ENCODE measurements around the gene YY1. TPM values are rescaled to one million over a fixed set of nuclear protein-coding genes. Genes with fewer than 3 reads are reported as not detected.

The YY1 gene
- 102 and 105 TPM in 2 replicates for total RNA-seq

- Mint-ChIP-seq H3K9me3 (no peaks in the 10 kb centered on the region), H3K27ac (peak within 1 kb of the TSS; percentile 98), H3K36me3 (ENCODE audit: low read depth) (peaks cover 50% of the 10 kb centered on the region)
Measured at GRCh38 chr14:100238419-100239210, at the start of gene YY1. YY1 (plus strand) TSS chr14:100239144; CDS start chr14:100239245, 101 bp downstream.

GRCh38 chr14:100190126-100190525, 48.8 kb upstream of the YY1 start:
- Mint-ChIP-seq H3K4me1 (peaks cover 12% of the 10 kb centered on the region), H3K27ac (no peak overlapping the region), H3K4me3 (no peak overlapping the region), H3K27me3 (no peaks in the 10 kb centered on the region), H3K9me3 (no peaks in the 10 kb centered on the region), H3K36me3 (ENCODE audit: low read depth) (no peaks in the 10 kb centered on the region)
- intact Hi-C loops (cut with micrococcal nuclease): no loop called here
- no peak for DNase-seq

More at GRCh38 chr14:100238419-100239210, at the start of gene YY1:
- DNase-seq: peak; percentile 100
- Mint-ChIP-seq H3K27me3 (peaks cover 2% of the 10 kb centered on the region), H3K4me3 (peak within 1 kb of the TSS; percentile 95), H3K4me1 (peaks cover 57% of the 10 kb centered on the region)
- intact Hi-C loops (cut with micrococcal nuclease): loop anchor here (1.0 to 2.0 kb wide), 4 partner anchors 17 to 758 kb away; partner anchors contain the start of genes CCNK and SETD3

GRCh38 chr14:100191584-100192249, 47.2 kb upstream of the YY1 start:
- no peaks in the 10 kb centered on the region for H3K27me3 Mint-ChIP-seq
- H3K9me3 Mint-ChIP-seq: no peaks in the 10 kb centered on the region
- H3K4me3 Mint-ChIP-seq: no peak overlapping the region
- DNase-seq: no peak
- intact Hi-C loops (cut with micrococcal nuclease): loop anchor here (2.0 kb wide), 3 partner anchors 83 to 127 kb away; partner anchors contain the start of gene EVL
- peaks cover 9% of the 10 kb centered on the region for H3K4me1 Mint-ChIP-seq
- H3K27ac Mint-ChIP-seq: peak overlapping the region; percentile 93
- no peaks in the 10 kb centered on the region for H3K36me3 Mint-ChIP-seq (ENCODE audit: low read depth)

- Mint-ChIP-seq H3K27me3 (no peaks in the 10 kb centered on the region), H3K4me1 (peaks cover 9% of the 10 kb centered on the region), H3K36me3 (ENCODE audit: low read depth) (no peaks in the 10 kb centered on the region), H3K9me3 (no peaks in the 10 kb centered on the region), H3K4me3 (peak overlapping the region; percentile 74), H3K27ac (peak overlapping the region; percentile 93)
- intact Hi-C loops (cut with micrococcal nuclease): loop anchor here (2.0 kb wide), 3 partner anchors 83 to 127 kb away; partner anchors contain the start of gene EVL
- DNase-seq: no peak
Measured at GRCh38 chr14:100192250-100192671, 46.7 kb upstream of the YY1 start.

- H3K36me3 Mint-ChIP-seq (ENCODE audit: low read depth): no peaks in the 10 kb centered on the region
- peak; percentile 100 for DNase-seq
- intact Hi-C loops (cut with micrococcal nuclease): loop anchor here (1.0 to 2.0 kb wide), 7 partner anchors 21 to 221 kb away; partner anchors contain the start of gene EVL
- no peaks in the 10 kb centered on the region for H3K9me3 Mint-ChIP-seq
- no peaks in the 10 kb centered on the region for H3K27me3 Mint-ChIP-seq
- H3K4me3 Mint-ChIP-seq: peak overlapping the region; percentile 74
- peaks cover 9% of the 10 kb centered on the region for H3K4me1 Mint-ChIP-seq
- peak overlapping the region; percentile 93 for H3K27ac Mint-ChIP-seq
Measured at GRCh38 chr14:100192672-100193416, 46.1 kb upstream of the YY1 start.

DNA sequence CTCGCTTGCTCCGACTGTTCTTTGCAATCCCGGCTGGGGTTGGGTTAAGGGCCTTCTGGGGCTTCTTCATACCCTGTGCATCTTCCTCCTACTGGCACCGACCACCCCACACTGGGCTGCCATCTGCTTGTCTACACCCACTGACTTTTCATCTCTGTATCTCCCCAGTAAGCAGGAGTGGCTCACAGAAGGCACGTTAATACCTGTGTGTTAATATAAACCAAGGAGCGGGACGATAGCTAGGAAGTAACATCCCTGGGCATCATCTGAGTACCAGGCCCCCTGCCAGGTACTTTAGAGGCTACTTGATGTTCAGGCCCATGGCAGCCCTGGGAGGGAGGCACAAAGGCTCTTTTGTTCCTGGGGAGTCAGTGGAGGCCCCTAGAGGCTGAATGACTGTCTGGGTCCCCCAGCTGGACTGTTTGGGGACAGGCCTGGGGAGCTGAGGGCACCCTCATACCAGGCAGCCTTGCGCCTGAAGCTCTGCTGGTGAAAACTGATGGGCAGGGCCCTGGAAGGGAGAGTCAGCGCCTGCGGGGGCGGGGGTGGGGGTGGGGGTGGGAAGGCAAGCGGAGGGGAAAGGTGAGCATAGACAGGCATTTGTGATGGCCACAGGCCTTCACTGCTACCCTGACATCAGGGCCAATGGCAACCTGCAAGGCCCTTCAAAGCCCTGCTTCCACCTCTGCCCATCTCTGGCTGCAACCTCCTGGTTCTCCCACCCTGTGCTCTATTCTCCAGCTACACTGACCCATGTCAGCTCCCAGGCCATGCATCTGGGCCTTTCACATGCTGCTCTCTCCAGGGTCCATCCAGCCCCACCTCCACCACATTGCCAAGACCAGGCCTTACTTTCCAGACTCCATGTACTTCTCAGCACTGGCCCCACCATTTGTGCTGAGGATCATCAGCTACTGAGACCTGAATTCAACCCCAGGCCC, 45.3 kb upstream of the YY1 start:
- intact Hi-C loops (cut with micrococcal nuclease): loop anchor here (1.0 to 2.0 kb wide), 7 partner anchors 21 to 221 kb away; partner anchors contain the start of gene EVL
- H3K4me3 Mint-ChIP-seq: peak overlapping the region; percentile 74
- no peaks in the 10 kb centered on the region for H3K36me3 Mint-ChIP-seq (ENCODE audit: low read depth)
- DNase-seq: peak; percentile 69
- H3K9me3 Mint-ChIP-seq: no peaks in the 10 kb centered on the region
- peak overlapping the region; percentile 93 for H3K27ac Mint-ChIP-seq
- H3K4me1 Mint-ChIP-seq: peaks cover 9% of the 10 kb centered on the region
- H3K27me3 Mint-ChIP-seq: no peaks in the 10 kb centered on the region

DNA sequence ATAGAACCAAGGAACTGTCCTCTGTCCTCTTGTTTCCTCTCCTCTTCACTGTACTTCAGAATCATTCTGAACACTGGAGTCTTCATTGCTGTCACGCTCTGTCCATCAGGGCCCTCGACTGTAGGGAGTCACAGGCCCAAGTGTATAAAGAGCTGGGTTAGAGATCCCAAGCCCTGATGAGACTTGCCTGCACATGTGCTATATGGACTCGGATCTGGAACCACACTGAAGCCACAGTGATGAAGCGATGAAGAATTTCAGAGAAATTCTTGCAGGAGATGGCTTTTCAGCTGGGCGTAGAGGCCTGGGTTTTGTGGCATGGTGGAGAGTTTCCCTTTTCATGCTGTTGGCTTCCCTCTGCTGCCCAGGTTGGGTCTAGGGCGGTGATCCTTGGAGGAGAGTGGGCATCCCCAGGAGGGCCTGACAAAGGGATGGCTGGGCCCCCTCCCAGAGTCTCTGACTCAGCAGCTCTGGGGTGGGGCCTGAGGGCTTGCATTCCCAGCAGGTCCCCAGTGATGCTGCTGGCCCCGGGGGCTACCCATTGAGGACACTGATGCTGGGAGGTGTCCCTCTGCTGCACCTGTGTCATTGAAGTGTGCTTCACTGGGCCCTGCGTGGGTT, 39.6 kb upstream of the YY1 start:
- H3K4me1 Mint-ChIP-seq: peaks cover 2% of the 10 kb centered on the region
- peaks cover 8% of the 10 kb centered on the region for H3K27me3 Mint-ChIP-seq
- H3K36me3 Mint-ChIP-seq (ENCODE audit: low read depth): no peaks in the 10 kb centered on the region
- no peak for DNase-seq
- intact Hi-C loops (cut with micrococcal nuclease): no loop called here
- H3K9me3 Mint-ChIP-seq: no peaks in the 10 kb centered on the region
- no peak overlapping the region for H3K4me3 Mint-ChIP-seq
- H3K27ac Mint-ChIP-seq: no peak overlapping the region

GRCh38 chr14:100200311-100200710, 38.6 kb upstream of the YY1 start:
- DNase-seq: no peak
- no peak overlapping the region for H3K4me3 Mint-ChIP-seq
- no peaks in the 10 kb centered on the region for H3K36me3 Mint-ChIP-seq (ENCODE audit: low read depth)
- no peak overlapping the region for H3K27ac Mint-ChIP-seq
- intact Hi-C loops (cut with micrococcal nuclease): no loop called here
- peaks cover 2% of the 10 kb centered on the region for H3K4me1 Mint-ChIP-seq
- no peaks in the 10 kb centered on the region for H3K9me3 Mint-ChIP-seq
- H3K27me3 Mint-ChIP-seq: peaks cover 8% of the 10 kb centered on the region

GRCh38 chr14:100201701-100202100, 37.2 kb upstream of the YY1 start:
- H3K4me1 Mint-ChIP-seq: peaks cover 2% of the 10 kb centered on the region
- intact Hi-C loops (cut with micrococcal nuclease): no loop called here
- H3K36me3 Mint-ChIP-seq (ENCODE audit: low read depth): no peaks in the 10 kb centered on the region
- no peak overlapping the region for H3K27ac Mint-ChIP-seq
- H3K27me3 Mint-ChIP-seq: peaks cover 8% of the 10 kb centered on the region
- no peak for DNase-seq
- H3K9me3 Mint-ChIP-seq: no peaks in the 10 kb centered on the region
- no peak overlapping the region for H3K4me3 Mint-ChIP-seq

DNA sequence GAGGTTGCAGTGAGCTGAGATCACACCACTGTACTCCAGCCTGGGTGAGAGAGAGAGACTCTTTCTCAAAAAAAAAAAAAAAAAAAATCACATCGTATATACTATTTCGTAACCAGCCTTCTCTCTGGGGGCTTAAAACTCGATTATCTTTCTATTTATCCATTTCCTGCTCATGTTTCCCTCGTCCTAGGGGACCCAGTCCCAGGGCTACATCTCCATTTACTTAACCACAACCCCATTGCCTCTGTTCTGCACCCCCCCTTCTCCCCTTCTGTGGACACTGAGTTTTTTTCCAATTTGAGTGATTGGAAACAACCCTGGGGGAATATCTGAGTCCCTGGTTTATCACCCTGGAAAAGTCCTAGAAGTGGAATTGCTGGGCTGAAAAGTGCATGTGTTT, 36.2 kb upstream of the YY1 start:
- no peak overlapping the region for H3K27ac Mint-ChIP-seq
- peaks cover 2% of the 10 kb centered on the region for H3K4me1 Mint-ChIP-seq
- H3K4me3 Mint-ChIP-seq: no peak overlapping the region

GRCh38 chr14:100203146-100203545, 35.8 kb upstream of the YY1 start:
- peaks cover 2% of the 10 kb centered on the region for H3K4me1 Mint-ChIP-seq
- DNase-seq: no peak
- intact Hi-C loops (cut with micrococcal nuclease): no loop called here
- H3K27ac Mint-ChIP-seq: no peak overlapping the region
- peaks cover 8% of the 10 kb centered on the region for H3K27me3 Mint-ChIP-seq
- no peaks in the 10 kb centered on the region for H3K9me3 Mint-ChIP-seq
- no peaks in the 10 kb centered on the region for H3K36me3 Mint-ChIP-seq (ENCODE audit: low read depth)
- H3K4me3 Mint-ChIP-seq: no peak overlapping the region

More for the DNA sequence above, 36.2 kb upstream of the YY1 start:
- Mint-ChIP-seq H3K36me3 (ENCODE audit: low read depth) (no peaks in the 10 kb centered on the region), H3K9me3 (no peaks in the 10 kb centered on the region), H3K27me3 (peaks cover 8% of the 10 kb centered on the region)
- intact Hi-C loops (cut with micrococcal nuclease): no loop called here
- DNase-seq: no peak

- intact Hi-C loops (cut with micrococcal nuclease): no loop called here
- Mint-ChIP-seq H3K4me1 (peaks cover 2% of the 10 kb centered on the region), H3K4me3 (no peak overlapping the region), H3K9me3 (no peaks in the 10 kb centered on the region), H3K27ac (no peak overlapping the region), H3K27me3 (peaks cover 8% of the 10 kb centered on the region), H3K36me3 (ENCODE audit: low read depth) (no peaks in the 10 kb centered on the region)
- no peak for DNase-seq
Measured at GRCh38 chr14:100203962-100204834, 34.7 kb upstream of the YY1 start.

Data from activated CD4-positive, alpha-beta T cell treated with anti-CD3 and anti-CD28 coated beads, Interleukin-2, amount 10 ng/mL, durations not matched to agents 24 days and 14 days (primary cell).